Measurements from ENCODE around the gene AP2M1. TPM values are rescaled to one million over a fixed set of nuclear protein-coding genes. Genes with fewer than 3 reads are reported as not detected.

AP2M1 gene
- total RNA-seq, 1 experiment from 2014 or later = 335 TPM

- intact Hi-C loops (cut with micrococcal nuclease; ENCODE audit: unreplicated experiment) = no loop called here
- H3K9me3 ChIP-seq (ENCODE audit: control insufficient read depth, insufficient read depth, low read depth, low read length) = no peaks in the 10 kb centered on the region
- TF ChIP-seq CTCF (IDR thresholded peaks at IDR 0.05) (no peak), POLR2AphosphoS5 (IDR thresholded peaks at IDR 0.05; ENCODE audit: low read depth, low read length) (no peak), SIN3A (IDR thresholded peaks at IDR 0.05; ENCODE audit: borderline replicate concordance, insufficient read depth, low read depth, low read length) (no peak), TCF7L2 (IDR thresholded peaks at IDR 0.05; ENCODE audit: low read depth, low read length) (no peak), REST (IDR thresholded peaks at IDR 0.05; ENCODE audit: insufficient read depth in 1 of 2, low read depth in 2 of 2, low read length in 1 of 2) (no peak)
- no peak for ATAC-seq
- H3K4me3 ChIP-seq (ENCODE audit: low read depth in 2 of 2, low read length in 2 of 2) = no peak overlapping the region
- CTCF ChIA-PET = no interaction called here
- no peak overlapping the region for H3K27ac ChIP-seq (ENCODE audit: low read length)
- POLR2A ChIA-PET = no interaction called here
- no TSS peak for BruUV-seq (replicated peaks)
- in situ Hi-C loops (cut with HindIII; ENCODE audit: low pct_unique_long_range_greater_than_20kb, low sequenced_read_pairs) = no loop called here
- peaks cover 4% of the 10 kb centered on the region; the same call in 1 of the 2 replicates for H3K4me1 ChIP-seq (ENCODE audit: control insufficient read depth, insufficient read depth, low read length)
- no peaks in the 10 kb centered on the region for H3K27me3 ChIP-seq (ENCODE audit: control insufficient read depth, insufficient read depth, low read length)
- H3K36me3 ChIP-seq (ENCODE audit: control insufficient read depth, insufficient read depth, low read length) = peaks cover 15% of the 10 kb centered on the region
- DNase-seq (ENCODE audit: low read depth, low spot score) = no peak
Measured at GRCh38 chr3:184169896-184170875, 4.5 kb upstream of the AP2M1 start.

- peaks cover 13% of the 10 kb centered on the region for H3K4me1 ChIP-seq (ENCODE audit: control insufficient read depth, insufficient read depth, low read length)
- in situ Hi-C loops (cut with HindIII; ENCODE audit: low pct_unique_long_range_greater_than_20kb, low sequenced_read_pairs) (no loop called here), intact Hi-C loops (cut with micrococcal nuclease; ENCODE audit: unreplicated experiment) (no loop called here)
- no TSS peak for BruUV-seq (replicated peaks)
- TF ChIP-seq CTCF (IDR thresholded peaks at IDR 0.05) (no peak), REST (IDR thresholded peaks at IDR 0.05; ENCODE audit: insufficient read depth in 1 of 2, low read depth in 2 of 2, low read length in 1 of 2) (no peak), POLR2AphosphoS5 (IDR thresholded peaks at IDR 0.05; ENCODE audit: low read depth, low read length) (no peak), TCF7L2 (IDR thresholded peaks at IDR 0.05; ENCODE audit: low read depth, low read length) (no peak), SIN3A (IDR thresholded peaks at IDR 0.05; ENCODE audit: borderline replicate concordance, insufficient read depth, low read depth, low read length) (no peak)
- H3K27me3 ChIP-seq (ENCODE audit: control insufficient read depth, insufficient read depth, low read length) = no peaks in the 10 kb centered on the region
- H3K4me3 ChIP-seq (ENCODE audit: low read depth in 2 of 2, low read length in 2 of 2) = no peak overlapping the region
- H3K27ac ChIP-seq (ENCODE audit: low read length) = no peak overlapping the region
- POLR2A ChIA-PET = interaction anchor here (0.6 kb wide), 1 partner anchor 15 kb away, joined by 19 read pairs; no protein-coding TSS in a partner anchor
- ATAC-seq = no peak
- peaks cover 6% of the 10 kb centered on the region; the same call in 1 of the 2 replicates for H3K36me3 ChIP-seq (ENCODE audit: control insufficient read depth, insufficient read depth, low read length)
- CTCF ChIA-PET = no interaction called here
- no peak for DNase-seq (ENCODE audit: low read depth, low spot score)
- no peaks in the 10 kb centered on the region for H3K9me3 ChIP-seq (ENCODE audit: control insufficient read depth, insufficient read depth, low read depth, low read length)
Measured at GRCh38 chr3:184171562-184171961, 3.1 kb upstream of the AP2M1 start.
